ENCODE measurements around the gene RPS6KA2.

DNA sequence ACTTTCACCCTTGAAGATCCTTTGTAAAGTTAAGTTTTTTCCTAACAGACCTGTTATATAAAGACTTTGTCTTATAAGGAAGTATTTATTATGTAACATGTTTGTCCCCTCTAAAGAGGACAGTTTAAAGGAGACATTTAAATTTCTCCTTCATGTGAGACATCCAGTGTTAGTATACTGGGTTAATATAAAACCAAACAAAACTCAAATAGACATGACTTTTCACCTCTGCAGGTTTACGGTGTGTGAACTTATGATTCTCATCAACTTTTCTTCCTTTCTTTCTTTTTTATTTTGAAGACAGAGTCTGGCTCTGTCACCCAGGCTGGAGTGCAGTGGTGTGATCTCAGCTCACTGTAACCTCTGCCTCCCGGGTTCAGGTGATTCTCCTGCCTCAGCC, 226.9 kb downstream of the RPS6KA2 start:
- TF ChIP-seq, protein P1, sequence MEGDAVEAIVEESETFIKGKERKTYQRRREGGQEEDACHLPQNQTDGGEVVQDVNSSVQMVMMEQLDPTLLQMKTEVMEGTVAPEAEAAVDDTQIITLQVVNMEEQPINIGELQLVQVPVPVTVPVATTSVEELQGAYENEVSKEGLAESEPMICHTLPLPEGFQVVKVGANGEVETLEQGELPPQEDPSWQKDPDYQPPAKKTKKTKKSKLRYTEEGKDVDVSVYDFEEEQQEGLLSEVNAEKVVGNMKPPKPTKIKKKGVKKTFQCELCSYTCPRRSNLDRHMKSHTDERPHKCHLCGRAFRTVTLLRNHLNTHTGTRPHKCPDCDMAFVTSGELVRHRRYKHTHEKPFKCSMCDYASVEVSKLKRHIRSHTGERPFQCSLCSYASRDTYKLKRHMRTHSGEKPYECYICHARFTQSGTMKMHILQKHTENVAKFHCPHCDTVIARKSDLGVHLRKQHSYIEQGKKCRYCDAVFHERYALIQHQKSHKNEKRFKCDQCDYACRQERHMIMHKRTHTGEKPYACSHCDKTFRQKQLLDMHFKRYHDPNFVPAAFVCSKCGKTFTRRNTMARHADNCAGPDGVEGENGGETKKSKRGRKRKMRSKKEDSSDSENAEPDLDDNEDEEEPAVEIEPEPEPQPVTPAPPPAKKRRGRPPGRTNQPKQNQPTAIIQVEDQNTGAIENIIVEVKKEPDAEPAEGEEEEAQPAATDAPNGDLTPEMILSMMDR (IDR thresholded peaks at IDR 0.05) = no peak
- TF ChIP-seq POLR2A (IDR thresholded peaks at IDR 0.05) (no peak), POLR2AphosphoS5 (IDR thresholded peaks at IDR 0.05) (no peak)

All from breast epithelium (tissue), 3 donors.